Endothelial cell (in vitro differentiated cells): ENCODE measurements around the gene ALDH3A1. TPM values are rescaled to one million over a fixed set of nuclear protein-coding genes. Genes with fewer than 3 reads are reported as not detected.

Experiments
- DNase-seq: peaks from one replicate; pipeline ENCODE4 v3.0.0; 2021; ENCODE audit warnings: low spot score
- H3K27ac Mint-ChIP-seq: one replicate; pipeline ENCODE4 v1.8.0; 2021; ENCODE audit warnings: mixed read lengths, inconsistent platforms; ENCODE audit not compliant: unreplicated experiment
- H3K27me3 Mint-ChIP-seq: one replicate; pipeline ENCODE4 v1.8.0; 2021; ENCODE audit warnings: mild to moderate bottlenecking, moderate library complexity, mixed read lengths, inconsistent platforms; ENCODE audit not compliant: unreplicated experiment
- H3K36me3 Mint-ChIP-seq: one replicate; pipeline ENCODE4 v1.8.0; 2021; ENCODE audit warnings: mild to moderate bottlenecking, low read depth, mixed read lengths, inconsistent platforms; ENCODE audit not compliant: unreplicated experiment
- H3K4me1 Mint-ChIP-seq: one replicate; pipeline ENCODE4 v1.8.0; 2021; ENCODE audit warnings: mild to moderate bottlenecking, mixed read lengths, inconsistent platforms; ENCODE audit not compliant: unreplicated experiment
- H3K4me3 Mint-ChIP-seq: one replicate; pipeline ENCODE4 v1.8.0; 2021; ENCODE audit warnings: mild to moderate bottlenecking, mixed read lengths, inconsistent platforms; ENCODE audit not compliant: unreplicated experiment
- H3K9me3 Mint-ChIP-seq: one replicate; pipeline ENCODE4 v1.8.0; 2021; ENCODE audit warnings: mixed read lengths, inconsistent platforms; ENCODE audit not compliant: unreplicated experiment
- CTCF ChIP-seq: fragments of 200-600 bp; sonication (generic); IDR thresholded peaks from one replicate; pipeline ENCODE4 v1.5.0; 2021; ENCODE audit warnings: antibody characterized with exemption; ENCODE audit not compliant: unreplicated experiment
- total RNA-seq: library from RNA; stranded (reverse); fragmentation: NEBNext Ultra II Directional; extraction: Animal tissue kit (Norgen Biotek cat#: 25700); gene quantifications from one replicate; pipeline ENCODE4 v1.2.1, GENCODE V29; 2021; ENCODE audit not compliant: unreplicated experiment

The ALDH3A1 gene
- total RNA-seq, 1 donor from 2014 or later = 0.31 TPM

GRCh38 chr17:19759568-19760549 is 11.8 kb upstream of the ALDH3A1 start:
- no peak for TF ChIP-seq CTCF

GRCh38 chr17:19757536-19758180 is 9.6 kb upstream of the ALDH3A1 start:
- Mint-ChIP-seq H3K36me3 (no peaks in the 10 kb centered on the region), H3K9me3 (no peaks in the 10 kb centered on the region), H3K27me3 (peaks cover 8% of the 10 kb centered on the region), H3K4me3 (no peak overlapping the region), H3K4me1 (peaks cover 8% of the 10 kb centered on the region), H3K27ac (no peak overlapping the region)
- TF ChIP-seq CTCF = no peak
- no peak for DNase-seq

More at GRCh38 chr17:19759568-19760549, 11.8 kb upstream of the ALDH3A1 start:
- H3K4me3 Mint-ChIP-seq = no peak overlapping the region
- no peaks in the 10 kb centered on the region for H3K9me3 Mint-ChIP-seq
- H3K36me3 Mint-ChIP-seq = no peaks in the 10 kb centered on the region
- peaks cover 8% of the 10 kb centered on the region for H3K4me1 Mint-ChIP-seq
- H3K27ac Mint-ChIP-seq = no peak overlapping the region
- peaks cover 6% of the 10 kb centered on the region for H3K27me3 Mint-ChIP-seq
- no peak for DNase-seq

- Mint-ChIP-seq H3K27me3 (peaks cover 8% of the 10 kb centered on the region), H3K36me3 (no peaks in the 10 kb centered on the region), H3K9me3 (no peaks in the 10 kb centered on the region), H3K27ac (no peak overlapping the region), H3K4me1 (peaks cover 8% of the 10 kb centered on the region), H3K4me3 (no peak overlapping the region)
- no peak for DNase-seq
- TF ChIP-seq CTCF = no peak
Measured at GRCh38 chr17:19756546-19756945, 8.4 kb upstream of the ALDH3A1 start.

GRCh38 chr17:19755821-19756510 is 7.9 kb upstream of the ALDH3A1 start:
- no peak overlapping the region for H3K27ac Mint-ChIP-seq
- no peak for DNase-seq
- H3K4me1 Mint-ChIP-seq = peaks cover 8% of the 10 kb centered on the region

More at GRCh38 chr17:19755821-19756510, 7.9 kb upstream of the ALDH3A1 start:
- TF ChIP-seq CTCF = no peak
- Mint-ChIP-seq H3K9me3 (no peaks in the 10 kb centered on the region), H3K27me3 (peaks cover 11% of the 10 kb centered on the region), H3K36me3 (peaks cover 3% of the 10 kb centered on the region), H3K4me3 (no peak overlapping the region)
